IPS-18a (cell line): ENCODE results near the gene ENPP3.

Source experiments
- H3K27ac ChIP-seq: one replicate; pipeline ENCODE4 v1.5.1; 2013; ENCODE audit warnings: low read length
- H3K27me3 ChIP-seq: one replicate; pipeline ENCODE4 v1.6.1; 2013; ENCODE audit warnings: mild to moderate bottlenecking, low read length; ENCODE audit not compliant: control insufficient read depth, insufficient read depth
- H3K36me3 ChIP-seq: one replicate; pipeline ENCODE4 v1.6.1; 2013; ENCODE audit warnings: low read depth, low read length; ENCODE audit not compliant: control insufficient read depth
- H3K4me1 ChIP-seq: one replicate; pipeline ENCODE4 v1.6.1; 2013; ENCODE audit warnings: low read depth, low read length; ENCODE audit not compliant: control insufficient read depth
- H3K4me3 ChIP-seq: one replicate; pipeline ENCODE4 v1.5.1; 2013; ENCODE audit warnings: low read length
- H3K9ac ChIP-seq: one replicate; pipeline ENCODE4 v1.6.1; 2013; ENCODE audit warnings: mild to moderate bottlenecking, low read length, moderate library complexity
- H3K9me3 ChIP-seq: one replicate; pipeline ENCODE4 v1.6.1; 2013; ENCODE audit warnings: low read depth, low read length; ENCODE audit not compliant: control insufficient read depth

ENPP3 gene

GRCh38 chr6:131660195-131660594, 23.1 kb downstream of the ENPP3 start:
- H3K27ac ChIP-seq, result no peak overlapping the region

GRCh38 chr6:131663578-131664165, 26.6 kb downstream of the ENPP3 start:
- no peaks in the 10 kb centered on the region for H3K36me3 ChIP-seq
- H3K9me3 ChIP-seq, result no peaks in the 10 kb centered on the region
- H3K4me1 ChIP-seq, result no peaks in the 10 kb centered on the region
- H3K27me3 ChIP-seq, result no peaks in the 10 kb centered on the region
- no peak overlapping the region for H3K4me3 ChIP-seq
- H3K27ac ChIP-seq, result no peak overlapping the region
- no peak overlapping the region for H3K9ac ChIP-seq

More at GRCh38 chr6:131660195-131660594, 23.1 kb downstream of the ENPP3 start:
- Histone ChIP-seq H3K4me1 (no peaks in the 10 kb centered on the region), H3K36me3 (no peaks in the 10 kb centered on the region), H3K27me3 (no peaks in the 10 kb centered on the region), H3K4me3 (no peak overlapping the region), H3K9ac (no peak overlapping the region), H3K9me3 (no peaks in the 10 kb centered on the region)

- Histone ChIP-seq H3K9me3 (no peaks in the 10 kb centered on the region), H3K27me3 (no peaks in the 10 kb centered on the region), H3K9ac (no peak overlapping the region), H3K36me3 (no peaks in the 10 kb centered on the region), H3K4me1 (no peaks in the 10 kb centered on the region), H3K4me3 (no peak overlapping the region), H3K27ac (no peak overlapping the region)
Measured at GRCh38 chr6:131669891-131670290, 32.8 kb downstream of the ENPP3 start.

GRCh38 chr6:131673184-131673583, 36.1 kb downstream of the ENPP3 start:
- Histone ChIP-seq H3K9me3 (no peaks in the 10 kb centered on the region), H3K27me3 (no peaks in the 10 kb centered on the region), H3K9ac (no peak overlapping the region), H3K4me1 (no peaks in the 10 kb centered on the region), H3K27ac (no peak overlapping the region), H3K4me3 (no peak overlapping the region), H3K36me3 (no peaks in the 10 kb centered on the region)

GRCh38 chr6:131678442-131678841, 41.3 kb downstream of the ENPP3 start:
- Histone ChIP-seq H3K27me3 (no peaks in the 10 kb centered on the region), H3K4me1 (no peaks in the 10 kb centered on the region), H3K36me3 (no peaks in the 10 kb centered on the region), H3K9ac (no peak overlapping the region), H3K4me3 (no peak overlapping the region), H3K27ac (no peak overlapping the region), H3K9me3 (no peaks in the 10 kb centered on the region)

GRCh38 chr6:131680868-131681267, 43.8 kb downstream of the ENPP3 start:
- Histone ChIP-seq H3K27ac (no peak overlapping the region), H3K36me3 (no peaks in the 10 kb centered on the region), H3K9ac (no peak overlapping the region), H3K27me3 (no peaks in the 10 kb centered on the region), H3K4me3 (no peak overlapping the region), H3K4me1 (no peaks in the 10 kb centered on the region), H3K9me3 (no peaks in the 10 kb centered on the region)

- H3K9me3 ChIP-seq, result no peaks in the 10 kb centered on the region
- no peaks in the 10 kb centered on the region for H3K4me1 ChIP-seq
- no peak overlapping the region for H3K27ac ChIP-seq
- H3K27me3 ChIP-seq, result no peaks in the 10 kb centered on the region
- no peaks in the 10 kb centered on the region for H3K36me3 ChIP-seq
- no peak overlapping the region for H3K9ac ChIP-seq
- H3K4me3 ChIP-seq, result no peak overlapping the region
Measured at GRCh38 chr6:131681585-131681984, 44.5 kb downstream of the ENPP3 start.

- no peak overlapping the region for H3K27ac ChIP-seq
- no peaks in the 10 kb centered on the region for H3K9me3 ChIP-seq
- H3K4me1 ChIP-seq, result no peaks in the 10 kb centered on the region
- no peak overlapping the region for H3K4me3 ChIP-seq
- H3K27me3 ChIP-seq, result no peaks in the 10 kb centered on the region
- H3K36me3 ChIP-seq, result no peaks in the 10 kb centered on the region
- no peak overlapping the region for H3K9ac ChIP-seq
Measured at GRCh38 chr6:131682442-131682841, 45.3 kb downstream of the ENPP3 start.

- H3K9ac ChIP-seq, result no peak overlapping the region
- H3K4me3 ChIP-seq, result no peak overlapping the region
- no peaks in the 10 kb centered on the region for H3K27me3 ChIP-seq
- no peak overlapping the region for H3K27ac ChIP-seq
- H3K4me1 ChIP-seq, result peaks cover 4% of the 10 kb centered on the region
- H3K9me3 ChIP-seq, result no peaks in the 10 kb centered on the region
- H3K36me3 ChIP-seq, result no peaks in the 10 kb centered on the region
Measured at GRCh38 chr6:131683479-131683878, 46.4 kb downstream of the ENPP3 start.

- Histone ChIP-seq H3K4me3 (no peak overlapping the region), H3K27me3 (no peaks in the 10 kb centered on the region), H3K9ac (no peak overlapping the region), H3K36me3 (no peaks in the 10 kb centered on the region), H3K27ac (no peak overlapping the region), H3K9me3 (no peaks in the 10 kb centered on the region), H3K4me1 (peaks cover 4% of the 10 kb centered on the region)
Measured at GRCh38 chr6:131685266-131685780, 48.2 kb downstream of the ENPP3 start.

GRCh38 chr6:131687022-131687421, 49.9 kb downstream of the ENPP3 start:
- H3K4me3 ChIP-seq, result no peak overlapping the region
- H3K36me3 ChIP-seq, result no peaks in the 10 kb centered on the region
- H3K9ac ChIP-seq, result no peak overlapping the region
- H3K27me3 ChIP-seq, result no peaks in the 10 kb centered on the region
- peaks cover 4% of the 10 kb centered on the region for H3K4me1 ChIP-seq
- H3K27ac ChIP-seq, result no peak overlapping the region
- no peaks in the 10 kb centered on the region for H3K9me3 ChIP-seq

- Histone ChIP-seq H3K27ac (no peak overlapping the region), H3K4me3 (no peak overlapping the region), H3K4me1 (peaks cover 4% of the 10 kb centered on the region), H3K9ac (no peak overlapping the region), H3K27me3 (no peaks in the 10 kb centered on the region), H3K9me3 (no peaks in the 10 kb centered on the region), H3K36me3 (no peaks in the 10 kb centered on the region)
Measured at GRCh38 chr6:131688286-131688685, 51.2 kb downstream of the ENPP3 start.
